ENCODE results near the gene ARPC2.

DNA sequence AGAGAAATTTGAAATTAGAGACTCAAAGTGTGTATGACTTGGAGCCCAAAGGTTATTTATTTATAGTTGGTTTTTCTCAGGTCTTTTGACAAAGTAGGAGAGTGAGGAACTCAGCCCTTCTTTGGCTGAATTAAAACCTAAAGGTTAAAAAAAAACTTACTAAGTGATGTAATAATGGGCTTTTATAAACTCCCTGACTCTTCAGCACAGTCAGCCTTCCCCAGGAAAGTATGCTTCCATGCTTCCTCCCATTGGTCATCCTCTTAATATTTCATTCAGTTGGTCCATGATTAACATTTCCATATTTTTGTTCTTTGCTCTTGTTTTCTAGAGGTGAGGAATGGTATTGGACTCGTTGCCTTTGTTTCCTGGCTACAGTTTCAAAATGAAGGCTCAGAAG is 7.2 kb downstream of the ARPC2 start:
- TF ChIP-seq CTCF (IDR thresholded peaks at IDR 0.05) (no peak), POLR2A (IDR thresholded peaks at IDR 0.05) (no peak)
